ENCODE data around the gene PADI2. TPM values are rescaled to one million over a fixed set of nuclear protein-coding genes. Genes with fewer than 3 reads are reported as not detected.

The PADI2 gene
- total and polyA plus RNA-seq, 2 experiments from 2014 or later = 1.7 to 4.3 TPM

DNA sequence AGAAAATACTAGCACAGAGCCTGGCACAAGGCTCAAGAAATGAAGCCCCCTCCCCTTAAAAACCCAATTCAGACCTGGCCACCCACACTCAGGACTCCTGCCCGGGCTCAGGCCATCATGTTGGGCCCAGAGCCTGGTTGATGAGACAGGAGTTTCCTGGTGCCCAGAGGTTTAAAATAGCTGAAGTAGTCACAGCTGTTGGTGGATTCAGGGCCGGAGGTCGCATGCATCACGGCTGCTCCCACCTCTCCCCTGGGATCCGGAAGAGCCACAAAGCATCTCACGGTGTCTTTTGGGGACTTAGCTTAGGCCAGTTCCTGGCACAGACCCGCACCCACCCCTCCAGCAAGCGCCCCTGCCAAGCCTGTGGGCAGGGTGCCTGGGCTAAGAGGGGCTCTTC is 2.6 kb upstream of the PADI2 start:
- Histone ChIP-seq H3K36me3 (ENCODE audit: insufficient read depth) (no peaks in the 10 kb centered on the region), H3K79me2 (replicated peaks; ENCODE audit: insufficient read depth) (no peaks in the 10 kb centered on the region), H3K27me3 (ENCODE audit: insufficient read depth) (peaks cover 22% of the 10 kb centered on the region), H2AFZ (no peak overlapping the region), H3K4me3 (no peak overlapping the region), H4K20me1 (replicated peaks; ENCODE audit: insufficient read depth) (no peaks in the 10 kb centered on the region; the same call in 1 of the 2 replicates), H3K4me1 (ENCODE audit: insufficient read depth) (peaks cover 6% of the 10 kb centered on the region; the same call in 1 of the 2 replicates), H3K4me2 (no peak overlapping the region), H3F3A (replicated peaks; ENCODE audit: low read depth) (peaks cover 6% of the 10 kb centered on the region; the same call in 1 of the 2 replicates), H3K27ac (ENCODE audit: low read depth) (no peak overlapping the region), H3K9me2 (ENCODE audit: insufficient read depth) (no peaks in the 10 kb centered on the region)
- Mint-ChIP-seq H3K9me3 (no peaks in the 10 kb centered on the region), H3K4me3 (no peak overlapping the region), H3K4me1 (peaks cover 34% of the 10 kb centered on the region), H3K27ac (no peak overlapping the region), H3K27me3 (ENCODE audit: insufficient read depth, low read depth, poor library complexity) (peaks cover 29% of the 10 kb centered on the region), H3K36me3 (ENCODE audit: low read depth) (no peaks in the 10 kb centered on the region)
- ATAC-seq (no peak), DNase-seq (ENCODE audit: low spot score) (no peak)
- TF ChIP-seq, protein P1, sequence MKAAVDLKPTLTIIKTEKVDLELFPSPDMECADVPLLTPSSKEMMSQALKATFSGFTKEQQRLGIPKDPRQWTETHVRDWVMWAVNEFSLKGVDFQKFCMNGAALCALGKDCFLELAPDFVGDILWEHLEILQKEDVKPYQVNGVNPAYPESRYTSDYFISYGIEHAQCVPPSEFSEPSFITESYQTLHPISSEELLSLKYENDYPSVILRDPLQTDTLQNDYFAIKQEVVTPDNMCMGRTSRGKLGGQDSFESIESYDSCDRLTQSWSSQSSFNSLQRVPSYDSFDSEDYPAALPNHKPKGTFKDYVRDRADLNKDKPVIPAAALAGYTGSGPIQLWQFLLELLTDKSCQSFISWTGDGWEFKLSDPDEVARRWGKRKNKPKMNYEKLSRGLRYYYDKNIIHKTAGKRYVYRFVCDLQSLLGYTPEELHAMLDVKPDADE (IDR thresholded peaks at IDR 0.05) = no peak
- TF ChIP-seq CTCF (conservative IDR thresholded peaks at IDR 0.05; ENCODE audit: low read depth in 2 of 2) (no peak), STAT1 (IDR thresholded peaks at IDR 0.05; ENCODE audit: unreplicated experiment) (no peak), ZNF331 (CRISPR knock-in tag; IDR thresholded peaks at IDR 0.05; ENCODE audit: low read depth) (no peak), CREB1 (CRISPR knock-in tag; IDR thresholded peaks at IDR 0.05; ENCODE audit: low read depth) (no peak), NANOG (IDR thresholded peaks at IDR 0.05; ENCODE audit: borderline replicate concordance) (no peak), ZNF114 (CRISPR knock-in tag; IDR thresholded peaks at IDR 0.05) (no peak), REST (IDR thresholded peaks at IDR 0.05; ENCODE audit: unreplicated experiment) (no peak), EZH2 (IDR thresholded peaks at IDR 0.05; ENCODE audit: low read depth, unreplicated experiment) (no peak), JUNB (IDR thresholded peaks at IDR 0.05; ENCODE audit: unreplicated experiment) (no peak), POLR2AphosphoS5 (IDR thresholded peaks at IDR 0.05; ENCODE audit: low read depth) (no peak)
- TF ChIP-seq, protein P2, sequence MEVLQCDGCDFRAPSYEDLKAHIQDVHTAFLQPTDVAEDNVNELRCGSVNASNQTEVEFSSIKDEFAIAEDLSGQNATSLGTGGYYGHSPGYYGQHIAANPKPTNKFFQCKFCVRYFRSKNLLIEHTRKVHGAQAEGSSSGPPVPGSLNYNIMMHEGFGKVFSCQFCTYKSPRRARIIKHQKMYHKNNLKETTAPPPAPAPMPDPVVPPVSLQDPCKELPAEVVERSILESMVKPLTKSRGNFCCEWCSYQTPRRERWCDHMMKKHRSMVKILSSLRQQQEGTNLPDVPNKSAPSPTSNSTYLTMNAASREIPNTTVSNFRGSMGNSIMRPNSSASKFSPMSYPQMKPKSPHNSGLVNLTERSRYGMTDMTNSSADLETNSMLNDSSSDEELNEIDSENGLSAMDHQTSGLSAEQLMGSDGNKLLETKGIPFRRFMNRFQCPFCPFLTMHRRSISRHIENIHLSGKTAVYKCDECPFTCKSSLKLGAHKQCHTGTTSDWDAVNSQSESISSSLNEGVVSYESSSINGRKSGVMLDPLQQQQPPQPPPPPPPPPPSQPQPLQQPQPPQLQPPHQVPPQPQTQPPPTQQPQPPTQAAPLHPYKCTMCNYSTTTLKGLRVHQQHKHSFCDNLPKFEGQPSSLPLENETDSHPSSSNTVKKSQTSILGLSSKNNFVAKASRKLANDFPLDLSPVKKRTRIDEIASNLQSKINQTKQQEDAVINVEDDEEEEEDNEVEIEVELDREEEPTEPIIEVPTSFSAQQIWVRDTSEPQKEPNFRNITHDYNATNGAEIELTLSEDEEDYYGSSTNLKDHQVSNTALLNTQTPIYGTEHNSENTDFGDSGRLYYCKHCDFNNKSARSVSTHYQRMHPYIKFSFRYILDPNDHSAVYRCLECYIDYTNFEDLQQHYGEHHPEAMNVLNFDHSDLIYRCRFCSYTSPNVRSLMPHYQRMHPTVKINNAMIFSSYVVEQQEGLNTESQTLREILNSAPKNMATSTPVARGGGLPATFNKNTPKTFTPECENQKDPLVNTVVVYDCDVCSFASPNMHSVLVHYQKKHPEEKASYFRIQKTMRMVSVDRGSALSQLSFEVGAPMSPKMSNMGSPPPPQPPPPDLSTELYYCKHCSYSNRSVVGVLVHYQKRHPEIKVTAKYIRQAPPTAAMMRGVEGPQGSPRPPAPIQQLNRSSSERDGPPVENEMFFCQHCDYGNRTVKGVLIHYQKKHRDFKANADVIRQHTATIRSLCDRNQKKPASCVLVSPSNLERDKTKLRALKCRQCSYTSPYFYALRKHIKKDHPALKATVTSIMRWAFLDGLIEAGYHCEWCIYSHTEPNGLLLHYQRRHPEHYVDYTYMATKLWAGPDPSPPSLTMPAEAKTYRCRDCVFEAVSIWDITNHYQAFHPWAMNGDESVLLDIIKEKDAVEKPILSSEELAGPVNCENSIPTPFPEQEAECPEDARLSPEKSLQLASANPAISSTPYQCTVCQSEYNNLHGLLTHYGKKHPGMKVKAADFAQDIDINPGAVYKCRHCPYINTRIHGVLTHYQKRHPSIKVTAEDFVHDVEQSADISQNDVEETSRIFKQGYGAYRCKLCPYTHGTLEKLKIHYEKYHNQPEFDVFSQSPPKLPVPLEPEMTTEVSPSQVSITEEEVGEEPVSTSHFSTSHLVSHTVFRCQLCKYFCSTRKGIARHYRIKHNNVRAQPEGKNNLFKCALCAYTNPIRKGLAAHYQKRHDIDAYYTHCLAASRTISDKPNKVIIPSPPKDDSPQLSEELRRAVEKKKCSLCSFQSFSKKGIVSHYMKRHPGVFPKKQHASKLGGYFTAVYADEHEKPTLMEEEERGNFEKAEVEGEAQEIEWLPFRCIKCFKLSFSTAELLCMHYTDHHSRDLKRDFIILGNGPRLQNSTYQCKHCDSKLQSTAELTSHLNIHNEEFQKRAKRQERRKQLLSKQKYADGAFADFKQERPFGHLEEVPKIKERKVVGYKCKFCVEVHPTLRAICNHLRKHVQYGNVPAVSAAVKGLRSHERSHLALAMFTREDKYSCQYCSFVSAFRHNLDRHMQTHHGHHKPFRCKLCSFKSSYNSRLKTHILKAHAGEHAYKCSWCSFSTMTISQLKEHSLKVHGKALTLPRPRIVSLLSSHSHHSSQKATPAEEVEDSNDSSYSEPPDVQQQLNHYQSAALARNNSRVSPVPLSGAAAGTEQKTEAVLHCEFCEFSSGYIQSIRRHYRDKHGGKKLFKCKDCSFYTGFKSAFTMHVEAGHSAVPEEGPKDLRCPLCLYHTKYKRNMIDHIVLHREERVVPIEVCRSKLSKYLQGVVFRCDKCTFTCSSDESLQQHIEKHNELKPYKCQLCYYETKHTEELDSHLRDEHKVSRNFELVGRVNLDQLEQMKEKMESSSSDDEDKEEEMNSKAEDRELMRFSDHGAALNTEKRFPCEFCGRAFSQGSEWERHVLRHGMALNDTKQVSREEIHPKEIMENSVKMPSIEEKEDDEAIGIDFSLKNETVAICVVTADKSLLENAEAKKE (CRISPR knock-in tag; IDR thresholded peaks at IDR 0.05) = no peak
